HG03439 (cell line): ENCODE measurements around the gene SNX33.
"Not testable (repeated sequence)": the region's sequence is repeated elsewhere in the genome, so short reads cannot be mapped to it uniquely, and the experiment has no call there.

Experiments used
- ATAC-seq: cut with Tn5 transposase; IDR thresholded peaks from one replicate; pipeline ENCODE4 v1.9.1; 2021; ENCODE audit warnings: mild to moderate bottlenecking, moderate library complexity; ENCODE audit not compliant: unreplicated experiment

SNX33 gene

GRCh38 chr15:75647370-75648155, at the start of gene SNX33:
Gene SNX33 (plus strand): TSS chr15:75647912. CDS start chr15:75649103, 1,191 bp downstream.
- ATAC-seq: no peak

- ATAC-seq: no peak
These were observed 49.4 kb upstream of the SNX33 start for GRCh38 chr15:75598361-75598760.

GRCh38 chr15:75599401-75599800, 48.3 kb upstream of the SNX33 start:
- ATAC-seq: no peak

GRCh38 chr15:75606026-75606425, 41.7 kb upstream of the SNX33 start:
- no peak for ATAC-seq

GRCh38 chr15:75606711-75607699, 40.7 kb upstream of the SNX33 start:
- ATAC-seq: no peak

GRCh38 chr15:75616766-75617165, 30.9 kb upstream of the SNX33 start:
- ATAC-seq: no peak

GRCh38 chr15:75620058-75620820, 27.5 kb upstream of the SNX33 start:
- ATAC-seq: no peak

GRCh38 chr15:75620841-75621391, 26.8 kb upstream of the SNX33 start:
- no peak for ATAC-seq

- no peak for ATAC-seq
These were observed 25.2 kb upstream of the SNX33 start for GRCh38 chr15:75622505-75622904.

GRCh38 chr15:75625542-75626347, 22.0 kb upstream of the SNX33 start, which contains the start of gene SNUPN:
Gene SNUPN (minus strand): TSS chr15:75625725. CDS start chr15:75621051, 4,674 bp downstream.
- peak; percentile 75 for ATAC-seq

- ATAC-seq: no peak
These were observed 15.8 kb upstream of the SNX33 start for GRCh38 chr15:75631935-75632334.

GRCh38 chr15:75633922-75634321, 13.8 kb upstream of the SNX33 start:
- not testable (repeated sequence) for ATAC-seq

GRCh38 chr15:75636026-75636425, 11.7 kb upstream of the SNX33 start:
- ATAC-seq: no peak

- ATAC-seq: no peak
These were observed 10.3 kb upstream of the SNX33 start for GRCh38 chr15:75637245-75638009.

GRCh38 chr15:75639191-75639708, 8.5 kb upstream of the SNX33 start:
- no peak for ATAC-seq

- peak; percentile 86 for ATAC-seq
These were observed 7.8 kb upstream of the SNX33 start, which contains the start of gene IMP3 for GRCh38 chr15:75639709-75640482. Gene IMP3 (minus strand): TSS chr15:75640224. CDS start chr15:75640168, 56 bp downstream.

GRCh38 chr15:75640483-75641178, 7.1 kb upstream of the SNX33 start:
- ATAC-seq: peak; percentile 28
